ENCODE measurements around the gene MIGA1. TPM values are rescaled to one million over a fixed set of nuclear protein-coding genes. Genes with fewer than 3 reads are reported as not detected.

The MIGA1 gene
- total and polyA plus RNA-seq, 10 of the 15 experiments (the other 5 are each of a cell fraction or from before 2014, with no cell fraction given), result 1.3 to 7.2 (median 4.2) TPM

GRCh38 chr1:77831976-77832711 is 52.7 kb downstream of the MIGA1 start (continued):
- no peak for TF ChIP-seq CREM (IDR thresholded peaks at IDR 0.05; ENCODE audit: low read depth)
- TF ChIP-seq, protein P1, sequence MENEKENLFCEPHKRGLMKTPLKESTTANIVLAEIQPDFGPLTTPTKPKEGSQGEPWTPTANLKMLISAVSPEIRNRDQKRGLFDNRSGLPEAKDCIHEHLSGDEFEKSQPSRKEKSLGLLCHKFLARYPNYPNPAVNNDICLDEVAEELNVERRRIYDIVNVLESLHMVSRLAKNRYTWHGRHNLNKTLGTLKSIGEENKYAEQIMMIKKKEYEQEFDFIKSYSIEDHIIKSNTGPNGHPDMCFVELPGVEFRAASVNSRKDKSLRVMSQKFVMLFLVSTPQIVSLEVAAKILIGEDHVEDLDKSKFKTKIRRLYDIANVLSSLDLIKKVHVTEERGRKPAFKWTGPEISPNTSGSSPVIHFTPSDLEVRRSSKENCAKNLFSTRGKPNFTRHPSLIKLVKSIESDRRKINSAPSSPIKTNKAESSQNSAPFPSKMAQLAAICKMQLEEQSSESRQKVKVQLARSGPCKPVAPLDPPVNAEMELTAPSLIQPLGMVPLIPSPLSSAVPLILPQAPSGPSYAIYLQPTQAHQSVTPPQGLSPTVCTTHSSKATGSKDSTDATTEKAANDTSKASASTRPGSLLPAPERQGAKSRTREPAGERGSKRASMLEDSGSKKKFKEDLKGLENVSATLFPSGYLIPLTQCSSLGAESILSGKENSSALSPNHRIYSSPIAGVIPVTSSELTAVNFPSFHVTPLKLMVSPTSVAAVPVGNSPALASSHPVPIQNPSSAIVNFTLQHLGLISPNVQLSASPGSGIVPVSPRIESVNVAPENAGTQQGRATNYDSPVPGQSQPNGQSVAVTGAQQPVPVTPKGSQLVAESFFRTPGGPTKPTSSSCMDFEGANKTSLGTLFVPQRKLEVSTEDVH (IDR thresholded peaks at IDR 0.05; ENCODE audit: low read depth, partially characterized antibody), result no peak
- no peak for TF ChIP-seq CBX3 (IDR thresholded peaks at IDR 0.05; ENCODE audit: borderline replicate concordance, low read depth)
- TF ChIP-seq MYB (IDR thresholded peaks at IDR 0.05; ENCODE audit: borderline replicate concordance, low read depth, low read length), result no peak

DNA sequence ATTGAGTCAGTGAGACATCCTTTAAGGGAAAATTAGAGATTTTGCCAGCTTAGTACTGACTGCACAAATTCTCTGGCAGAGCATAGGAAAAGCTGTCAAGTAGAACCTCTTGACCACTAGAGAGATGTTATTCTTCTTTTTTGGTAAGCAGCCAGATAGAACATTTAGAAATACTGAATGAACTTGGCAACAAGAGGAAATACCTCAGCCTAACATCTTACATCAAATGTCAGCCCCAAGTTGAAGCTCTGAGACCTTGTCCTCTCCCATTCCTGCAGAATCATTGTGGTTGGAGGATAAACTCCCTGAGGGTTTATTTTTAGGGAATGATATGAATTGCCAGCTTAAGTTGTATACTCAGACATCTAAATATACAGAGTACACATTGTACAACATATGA is 53.5 kb downstream of the MIGA1 start:
- CTCF ChIA-PET, result no interaction called here
- no peaks in the 10 kb centered on the region for H3K9me3 ChIP-seq (replicated peaks; ENCODE audit: control insufficient read depth, insufficient read depth, low read length)
- H4K20me1 ChIP-seq (ENCODE audit: control insufficient read depth, insufficient read depth), result no peaks in the 10 kb centered on the region
- in situ Hi-C loops (cut with MboI) (no loop called here), intact Hi-C loops (cut with micrococcal nuclease; ENCODE audit: unreplicated experiment) (no loop called here)
- POLR2A ChIA-PET, result no interaction called here
- no peak overlapping the region for H3K4me2 ChIP-seq (ENCODE audit: control insufficient read depth, insufficient read depth)
- no peak for FAIRE-seq
- peaks cover 0 to 5% of the 10 kb centered on the region in 2 experiments; a peak in 1 of 4 replicates for H3K36me3 ChIP-seq (ENCODE audit: control insufficient read depth in 2 of 2, insufficient read depth in 2 of 2, low read length in 1 of 2)
- no peaks in the 10 kb centered on the region for H3K79me2 ChIP-seq (ENCODE audit: control insufficient read depth, insufficient read depth, low read length)
- H3K27ac ChIP-seq (ENCODE audit: control insufficient read depth, insufficient read depth), result no peak overlapping the region
- SMC1A ChIA-PET (ENCODE audit: uncharacterized antibody, unreplicated experiment), result interaction anchor here (1.1 kb wide), 2 partner anchors 17 to 25 kb away, joined by 3 read pairs; no protein-coding TSS in a partner anchor
- no peak for TF ChIP-seq CEBPB (IDR thresholded peaks at IDR 0.05; ENCODE audit: borderline replicate concordance in 1 of 2, low read depth in 2 of 2, low read length in 2 of 2)
- TF ChIP-seq CHD1 (IDR thresholded peaks at IDR 0.05; ENCODE audit: low read depth, low read length), result no peak
- no peaks in the 10 kb centered on the region for H3K4me1 ChIP-seq (ENCODE audit: control insufficient read depth, insufficient read depth, low read length)
- no TSS peak for BruUV-seq (replicated peaks)
- ATAC-seq, result no peak
- no peak for DNase-seq (ENCODE audit: low read depth, low spot score)
- no peaks in the 10 kb centered on the region for H3K27me3 ChIP-seq (replicated peaks in 1 of 2; ENCODE audit: control insufficient read depth in 2 of 2, insufficient read depth in 2 of 2, low read length in 1 of 2)
- H3K4me3 ChIP-seq, result no peak overlapping the region
- RAD21 ChIA-PET (ENCODE audit: unreplicated experiment), result no interaction called here
- no peak overlapping the region for H3K9ac ChIP-seq (ENCODE audit: control insufficient read depth, insufficient read depth, low read length)
- H2AFZ ChIP-seq (ENCODE audit: control insufficient read depth, low read depth, low read length), result no peak overlapping the region

All from GM12878 (cell line).